ENCODE measurements around the gene PHACTR2.

DNA sequence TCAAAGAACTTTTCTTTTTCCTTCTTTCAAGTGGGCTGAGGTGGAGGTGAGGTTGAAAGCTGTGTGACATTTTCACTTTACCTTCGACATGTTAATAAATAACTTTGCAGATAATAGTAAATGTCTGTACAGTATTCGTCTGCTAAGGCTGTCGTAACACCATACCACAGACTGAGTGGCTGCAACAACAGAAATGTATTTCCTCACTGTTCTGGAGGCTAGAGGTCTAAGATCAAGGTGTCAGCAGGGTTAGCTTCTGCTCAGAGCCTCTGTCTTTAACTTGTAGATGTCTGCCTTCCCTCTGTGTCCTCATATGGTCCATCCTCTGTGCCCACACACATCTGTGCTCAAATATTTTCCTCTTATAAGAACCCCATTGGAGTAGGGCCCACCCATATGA lies 14.9 kb downstream of the PHACTR2 start:
- no peak for TF ChIP-seq POLR2A (IDR thresholded peaks at IDR 0.05)
- TF ChIP-seq, protein P1, sequence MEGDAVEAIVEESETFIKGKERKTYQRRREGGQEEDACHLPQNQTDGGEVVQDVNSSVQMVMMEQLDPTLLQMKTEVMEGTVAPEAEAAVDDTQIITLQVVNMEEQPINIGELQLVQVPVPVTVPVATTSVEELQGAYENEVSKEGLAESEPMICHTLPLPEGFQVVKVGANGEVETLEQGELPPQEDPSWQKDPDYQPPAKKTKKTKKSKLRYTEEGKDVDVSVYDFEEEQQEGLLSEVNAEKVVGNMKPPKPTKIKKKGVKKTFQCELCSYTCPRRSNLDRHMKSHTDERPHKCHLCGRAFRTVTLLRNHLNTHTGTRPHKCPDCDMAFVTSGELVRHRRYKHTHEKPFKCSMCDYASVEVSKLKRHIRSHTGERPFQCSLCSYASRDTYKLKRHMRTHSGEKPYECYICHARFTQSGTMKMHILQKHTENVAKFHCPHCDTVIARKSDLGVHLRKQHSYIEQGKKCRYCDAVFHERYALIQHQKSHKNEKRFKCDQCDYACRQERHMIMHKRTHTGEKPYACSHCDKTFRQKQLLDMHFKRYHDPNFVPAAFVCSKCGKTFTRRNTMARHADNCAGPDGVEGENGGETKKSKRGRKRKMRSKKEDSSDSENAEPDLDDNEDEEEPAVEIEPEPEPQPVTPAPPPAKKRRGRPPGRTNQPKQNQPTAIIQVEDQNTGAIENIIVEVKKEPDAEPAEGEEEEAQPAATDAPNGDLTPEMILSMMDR (IDR thresholded peaks at IDR 0.05), result no peak
